Esophagus squamous epithelium (tissue), 4 donors: ENCODE data around the gene GOLGA6L24.
"Not testable (repeated sequence)": the region's sequence is repeated elsewhere in the genome, so short reads cannot be mapped to it uniquely, and the experiment has no call there.

Source experiments
- CTCF ChIP-seq, 6 experiments: fragments of 450-650 bp in 4 of 6; fragments of 200-600 bp in 2 of 6; sonication (generic) in 2 of 6; IDR thresholded peaks; one replicate each; pipeline ENCODE4 v1.5.1; 2016 to 2019; ENCODE audit warnings: antibody characterized with exemption in 6 of 6, mild to moderate bottlenecking in 4 of 6, moderate library complexity in 4 of 6
- POLR2A ChIP-seq, 4 donors: fragments of 450-650 bp; IDR thresholded peaks; one replicate each; pipeline ENCODE4 v1.6.1; 2017; ENCODE audit warnings: antibody characterized with exemption in 4 of 4, mild to moderate bottlenecking in 4 of 4, moderate library complexity in 3 of 4

- not testable (repeated sequence) for TF ChIP-seq CTCF, POLR2A (IDR thresholded peaks at IDR 0.05)
These were observed 38.2 kb downstream of the GOLGA6L24 start for GRCh38 chr15:28319725-28320124.
